Bronchial epithelial cell (primary cell): Measurements from ENCODE around the gene SUPT5H. TPM values are rescaled to one million over a fixed set of nuclear protein-coding genes. Genes with fewer than 3 reads are reported as not detected.
A peak's percentile ranks its signal among the peaks of the same experiment; 100 is the strongest.

Source experiments
- DNase-seq: peaks from one replicate; pipeline ENCODE4 v3.0.0-alpha.2; 2010; ENCODE audit warnings: low read depth
- FAIRE-seq: peaks from 2 replicates; lab custom pipeline; 2011; peaks lifted over from hg19 to GRCh38; lab: Jason Lieb, UNC
- H3K27me3 ChIP-seq: 2 replicates; pipeline ENCODE4 v1.5.1; 2011; ENCODE audit warnings: low read length; ENCODE audit not compliant: control insufficient read depth, insufficient read depth
- H3K36me3 ChIP-seq: 2 replicates; pipeline ENCODE4 v1.5.1; 2011; ENCODE audit warnings: low read length; ENCODE audit not compliant: control insufficient read depth, insufficient read depth
- H3K4me3 ChIP-seq: 2 replicates; pipeline ENCODE4 v1.5.1; 2011; ENCODE audit warnings: mild to moderate bottlenecking, low read depth, low read length, control low read depth
- CTCF ChIP-seq: IDR thresholded peaks from 2 replicates; pipeline ENCODE4 v1.5.1; 2011; ENCODE audit warnings: mild to moderate bottlenecking, moderate library complexity, low read length, control low read depth, inconsistent platforms; ENCODE audit not compliant: insufficient read depth, severe bottlenecking
- total RNA-seq: library from RNA; depleted of rRNA; stranded (reverse); fragments of >200 nt; gene quantifications from 2 replicates; pipeline ENCODE4 v1.2.1, GENCODE V29; 2014

SUPT5H gene
- total RNA-seq, 1 donor from 2014 or later, result 41.9 TPM

GRCh38 chr19:39401070-39401548, 44.3 kb upstream of the SUPT5H start:
- FAIRE-seq (no peak), DNase-seq (no peak)
- H3K36me3 ChIP-seq, result peaks cover 3% of the 10 kb centered on the region
- H3K4me3 ChIP-seq, result no peak overlapping the region
- H3K27me3 ChIP-seq, result no peaks in the 10 kb centered on the region
- no peak for TF ChIP-seq CTCF

GRCh38 chr19:39401549-39402345, 43.6 kb upstream of the SUPT5H start:
- no peak for TF ChIP-seq CTCF
- H3K4me3 ChIP-seq, result no peak overlapping the region
- FAIRE-seq, result peak; percentile 96
- peak; percentile 97 for DNase-seq
- peaks cover 3% of the 10 kb centered on the region for H3K36me3 ChIP-seq
- no peaks in the 10 kb centered on the region for H3K27me3 ChIP-seq

- no peak for TF ChIP-seq CTCF
- Histone ChIP-seq H3K36me3 (peaks cover 9% of the 10 kb centered on the region), H3K4me3 (peak overlapping the region; percentile 37), H3K27me3 (no peaks in the 10 kb centered on the region)
- FAIRE-seq, result no peak
- DNase-seq, result peak; percentile 74
Measured at GRCh38 chr19:39402346-39403300, 42.8 kb upstream of the SUPT5H start.

GRCh38 chr19:39403331-39404312, 41.8 kb upstream of the SUPT5H start:
- TF ChIP-seq CTCF, result no peak
- peak; percentile 88 for DNase-seq
- Histone ChIP-seq H3K27me3 (no peaks in the 10 kb centered on the region), H3K4me3 (peak overlapping the region; percentile 37), H3K36me3 (peaks cover 16% of the 10 kb centered on the region)
- no peak for FAIRE-seq
